SU-DHL-6 (cell line): ENCODE measurements around the gene FUT8.

Experiments used
- H2AFZ ChIP-seq: fragments of 200-600 bp; sonication (generic); 2 replicates; pipeline ENCODE4 v1.6.1; 2014; ENCODE audit warnings: low read depth, mild to moderate bottlenecking, moderate library complexity, mixed read lengths, antibody characterized with exemption, low read length; ENCODE audit not compliant: severe bottlenecking
- H3F3A ChIP-seq: fragments of 200-600 bp; shearing (Covaris generic); 2 replicates; pipeline ENCODE4 v1.6.0; 2016; ENCODE audit warnings: antibody characterized with exemption, mild to moderate bottlenecking; ENCODE audit not compliant: insufficient read depth
- H3K27ac ChIP-seq: fragments of 200-600 bp; sonication (generic); 2 replicates; pipeline ENCODE4 v1.5.1; 2016; ENCODE audit warnings: low read depth, mild to moderate bottlenecking, low read length, moderate library complexity, mixed read lengths
- H3K27me3 ChIP-seq: fragments of 200-600 bp; sonication (generic), shearing (Covaris generic); 2 replicates; pipeline ENCODE4 v1.6.0; 2014; ENCODE audit warnings: mild to moderate bottlenecking, low read length
- H3K36me3 ChIP-seq: fragments of 200-600 bp; sonication (generic); 2 replicates; pipeline ENCODE4 v1.6.1; 2014; ENCODE audit warnings: mild to moderate bottlenecking, low read length, mixed read lengths
- H3K4me2 ChIP-seq: fragments of 300-600, 200-600 bp; shearing (Covaris generic), sonication (generic); 2 replicates; pipeline ENCODE4 v1.6.0; 2014; ENCODE audit warnings: low read length, low read depth, mild to moderate bottlenecking; ENCODE audit not compliant: poor library complexity, severe bottlenecking
- H3K4me3 ChIP-seq: fragments of 200-600 bp; sonication (generic); 2 replicates; pipeline ENCODE4 v1.5.1; 2014; ENCODE audit warnings: antibody characterized with exemption, low read length, mild to moderate bottlenecking, mixed read lengths; ENCODE audit not compliant: insufficient read depth, poor library complexity, severe bottlenecking
- H3K79me2 ChIP-seq: fragments of 200-600 bp; sonication (generic); 2 replicates; pipeline ENCODE4 v1.6.1; 2014; ENCODE audit warnings: mild to moderate bottlenecking, low read length, moderate library complexity; ENCODE audit not compliant: insufficient read depth
- H3K9ac ChIP-seq: fragments of 200-600 bp; sonication (generic); 2 replicates; pipeline ENCODE4 v1.7.0; 2014; ENCODE audit warnings: mild to moderate bottlenecking, low read length
- H3K9me2 ChIP-seq: fragments of 200-600 bp; sonication (generic); replicated peaks from 2 replicates; pipeline ENCODE4 v1.6.1; 2014; ENCODE audit warnings: low read length; ENCODE audit not compliant: insufficient read depth
- H3K9me3 ChIP-seq: fragments of 200-600 bp; sonication (generic); 2 replicates; pipeline ENCODE4 v1.6.1; 2014; ENCODE audit warnings: low read length, mixed read lengths; ENCODE audit not compliant: insufficient read depth
- H4K20me1 ChIP-seq: fragments of 200-600 bp; sonication (generic); 2 replicates; pipeline ENCODE4 v1.6.1; 2014; ENCODE audit warnings: low read depth, mild to moderate bottlenecking, antibody characterized with exemption, low read length, moderate library complexity, mixed read lengths
- CTCF ChIP-seq: fragments of 200-600 bp; sonication (generic); IDR thresholded peaks from one replicate; pipeline ENCODE4 v1.5.1; 2017; ENCODE audit warnings: antibody characterized with exemption, mild to moderate bottlenecking, low read length, moderate library complexity; ENCODE audit not compliant: insufficient read depth, poor library complexity, severe bottlenecking
- EZH2phosphoT487 ChIP-seq: fragments of 200-600 bp; sonication (generic), shearing (Covaris generic); conservative IDR thresholded peaks from 2 replicates; pipeline ENCODE4 v1.6.1; 2018; ENCODE audit warnings: mild to moderate bottlenecking, antibody characterized with exemption, low read length, moderate library complexity, mixed read lengths

Gene FUT8

GRCh38 chr14:65604936-65605335 lies 192.4 kb downstream of the FUT8 start:
- Histone ChIP-seq H3K4me2 (no peak overlapping the region), H3K9ac (no peak overlapping the region), H3K9me2 (no peaks in the 10 kb centered on the region), H3K9me3 (no peaks in the 10 kb centered on the region), H3K79me2 (peaks cover 29% of the 10 kb centered on the region), H3F3A (no peaks in the 10 kb centered on the region), H3K36me3 (no peaks in the 10 kb centered on the region), H4K20me1 (no peaks in the 10 kb centered on the region), H3K27ac (no peak overlapping the region), H3K4me3 (no peak overlapping the region), H3K27me3 (no peaks in the 10 kb centered on the region), H2AFZ (no peak overlapping the region)
- TF ChIP-seq CTCF, result no peak
- no peak for TF ChIP-seq EZH2phosphoT487

GRCh38 chr14:65606460-65606859 lies 193.9 kb downstream of the FUT8 start:
- H3K36me3 ChIP-seq, result no peaks in the 10 kb centered on the region
- H3K9me2 ChIP-seq, result no peaks in the 10 kb centered on the region
- peaks cover 21% of the 10 kb centered on the region for H3K79me2 ChIP-seq
- H3K4me2 ChIP-seq, result no peak overlapping the region
- no peaks in the 10 kb centered on the region for H4K20me1 ChIP-seq
- no peak overlapping the region for H3K4me3 ChIP-seq
- H3K27me3 ChIP-seq, result no peaks in the 10 kb centered on the region
- H3F3A ChIP-seq, result no peaks in the 10 kb centered on the region
- no peak for TF ChIP-seq EZH2phosphoT487
- TF ChIP-seq CTCF, result no peak
- no peak overlapping the region for H3K27ac ChIP-seq
- H3K9me3 ChIP-seq, result no peaks in the 10 kb centered on the region
- H2AFZ ChIP-seq, result no peak overlapping the region
- no peak overlapping the region for H3K9ac ChIP-seq

GRCh38 chr14:65613131-65613650 lies 200.7 kb downstream of the FUT8 start:
- Histone ChIP-seq H3K27ac (no peak overlapping the region), H3K79me2 (peaks cover 17% of the 10 kb centered on the region; the same call in 1 of the 2 replicates), H4K20me1 (no peaks in the 10 kb centered on the region), H3K4me3 (no peak overlapping the region), H3K36me3 (peaks cover 10% of the 10 kb centered on the region; the same call in 1 of the 2 replicates), H3K9me3 (no peaks in the 10 kb centered on the region), H3K4me2 (no peak overlapping the region), H3K27me3 (no peaks in the 10 kb centered on the region), H3F3A (no peaks in the 10 kb centered on the region), H3K9ac (no peak overlapping the region), H3K9me2 (no peaks in the 10 kb centered on the region), H2AFZ (no peak overlapping the region)
- TF ChIP-seq CTCF, result no peak
- TF ChIP-seq EZH2phosphoT487, result no peak

GRCh38 chr14:65618996-65619395 lies 206.5 kb downstream of the FUT8 start:
- H3F3A ChIP-seq, result no peaks in the 10 kb centered on the region
- H4K20me1 ChIP-seq, result no peaks in the 10 kb centered on the region
- H3K36me3 ChIP-seq, result peaks cover 10% of the 10 kb centered on the region; the same call in 1 of the 2 replicates
- no peaks in the 10 kb centered on the region for H3K27me3 ChIP-seq
- no peak overlapping the region for H3K4me3 ChIP-seq
- H3K9me3 ChIP-seq, result no peaks in the 10 kb centered on the region
- TF ChIP-seq CTCF (no peak), EZH2phosphoT487 (no peak)
- no peak overlapping the region for H3K27ac ChIP-seq
- H3K9me2 ChIP-seq, result no peaks in the 10 kb centered on the region
- H3K4me2 ChIP-seq, result no peak overlapping the region
- no peaks in the 10 kb centered on the region for H3K79me2 ChIP-seq
- H3K9ac ChIP-seq, result no peak overlapping the region
- H2AFZ ChIP-seq, result no peak overlapping the region
